Measurements from ENCODE around the gene PIAS1. TPM values are rescaled to one million over a fixed set of nuclear protein-coding genes. Genes with fewer than 3 reads are reported as not detected.
A peak's percentile ranks its signal among the peaks of the same experiment; 100 is the strongest.
"Not testable (repeated sequence)": the region's sequence is repeated elsewhere in the genome, so short reads cannot be mapped to it uniquely, and the experiment has no call there.

Gene PIAS1
- total RNA-seq, 2 donors from 2014 or later, result 43.1 to 59.2 TPM

GRCh38 chr15:68220967-68221366 lies 166.9 kb downstream of the PIAS1 start:
- DNase-seq (ENCODE audit: low spot score), result peak; percentile 38
- intact Hi-C loops (cut with DNase I), result no loop called here

DNA sequence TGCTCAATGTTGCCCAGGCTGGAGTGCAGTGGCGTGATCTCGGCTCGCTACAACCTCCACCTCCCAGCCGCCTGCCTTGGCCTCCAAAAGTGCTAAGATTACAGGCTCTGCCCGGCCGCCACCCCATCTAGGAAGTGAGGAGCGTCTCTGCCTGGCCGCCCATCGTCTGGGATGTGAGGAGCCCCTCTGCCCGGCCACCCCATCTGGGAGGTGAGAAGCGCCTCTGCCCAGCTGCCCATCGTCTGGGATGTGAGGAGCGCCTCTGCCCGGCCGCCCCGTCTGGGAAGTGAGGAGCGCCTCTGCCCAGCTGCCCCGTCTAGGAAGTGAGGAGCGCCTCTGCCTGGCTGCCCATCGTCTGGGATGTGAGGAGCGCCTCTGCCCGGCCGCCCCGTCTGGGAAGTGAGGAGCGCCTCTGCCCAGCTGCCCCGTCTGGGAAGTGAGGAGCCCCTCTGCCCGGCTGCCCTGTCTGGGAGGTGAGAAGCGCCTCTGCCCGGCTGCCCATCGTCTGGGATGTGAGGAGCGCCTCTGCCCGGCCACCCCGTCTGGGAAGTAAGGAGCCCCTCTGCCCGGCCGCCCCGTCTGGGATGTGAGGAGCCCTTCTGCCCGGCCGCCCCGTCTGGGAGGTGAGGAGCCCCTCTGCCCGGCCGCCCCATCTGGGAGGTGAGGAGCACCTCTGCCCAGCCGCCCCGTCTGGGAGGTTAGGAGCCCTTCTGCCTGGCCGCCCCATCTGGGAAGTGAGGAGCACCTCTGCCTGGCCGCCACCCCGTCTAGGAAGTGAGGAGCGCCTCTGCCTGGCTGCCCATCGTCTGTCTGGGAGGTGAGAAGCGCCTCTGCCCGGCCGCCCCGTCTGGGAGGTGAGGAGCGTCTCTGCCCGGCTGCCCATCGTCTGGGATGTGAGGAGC lies 167.7 kb downstream of the PIAS1 start:
- DNase-seq (ENCODE audit: low spot score), result peak; percentile 61
- intact Hi-C loops (cut with DNase I), result not testable (repeated sequence)

DNA sequence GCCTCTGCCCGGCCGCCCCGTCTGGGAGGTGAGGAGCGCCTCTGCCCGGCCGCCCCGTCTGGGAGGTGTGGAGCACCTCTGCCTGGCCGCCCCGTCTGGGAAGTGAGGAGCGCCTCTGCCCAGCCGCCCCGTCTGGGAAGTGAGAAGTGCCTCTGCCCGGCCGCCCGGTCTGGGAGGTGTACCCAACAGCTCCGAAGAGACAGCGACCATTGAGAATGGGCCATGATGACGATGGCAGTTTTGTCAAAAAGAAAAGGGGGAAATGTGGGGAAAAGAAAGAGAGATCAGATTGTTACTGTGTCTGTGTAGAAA lies 168.3 kb downstream of the PIAS1 start:
- DNase-seq (ENCODE audit: low spot score), result peak; percentile 60
- intact Hi-C loops (cut with DNase I), result not testable (repeated sequence)

- intact Hi-C loops (cut with DNase I), result no loop called here
- DNase-seq (ENCODE audit: low spot score), result peak; percentile 40
Measured at GRCh38 chr15:68223171-68223570, 169.1 kb downstream of the PIAS1 start.

DNA sequence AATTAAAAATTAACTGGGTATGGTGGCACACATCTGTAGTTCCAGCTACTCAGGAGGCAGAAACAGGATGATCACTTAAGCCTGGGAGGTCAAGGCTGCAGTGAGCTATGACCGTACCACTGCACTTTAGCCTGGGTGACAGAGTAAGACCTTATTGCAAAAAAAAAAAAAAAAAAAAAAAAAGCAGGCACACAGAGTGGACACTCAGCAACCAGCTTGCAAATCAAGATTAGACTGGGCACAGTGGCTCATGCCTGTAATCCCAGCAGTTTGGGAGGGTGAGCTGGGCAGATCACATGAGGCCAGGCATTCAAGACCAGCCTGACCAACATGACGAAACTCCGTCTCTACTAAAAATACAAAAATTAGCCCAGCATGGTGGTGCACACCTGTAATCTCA lies 170.0 kb downstream of the PIAS1 start:
- intact Hi-C loops (cut with DNase I), result no loop called here
- DNase-seq (ENCODE audit: low spot score), result no peak

GRCh38 chr15:68224546-68225250 lies 170.6 kb downstream of the PIAS1 start:
- intact Hi-C loops (cut with DNase I), result no loop called here
- DNase-seq (ENCODE audit: low spot score), result peak; percentile 26

GRCh38 chr15:68225442-68225841 lies 171.3 kb downstream of the PIAS1 start:
- intact Hi-C loops (cut with DNase I); DNase-seq (ENCODE audit: low spot score): not testable (repeated sequence)

DNA sequence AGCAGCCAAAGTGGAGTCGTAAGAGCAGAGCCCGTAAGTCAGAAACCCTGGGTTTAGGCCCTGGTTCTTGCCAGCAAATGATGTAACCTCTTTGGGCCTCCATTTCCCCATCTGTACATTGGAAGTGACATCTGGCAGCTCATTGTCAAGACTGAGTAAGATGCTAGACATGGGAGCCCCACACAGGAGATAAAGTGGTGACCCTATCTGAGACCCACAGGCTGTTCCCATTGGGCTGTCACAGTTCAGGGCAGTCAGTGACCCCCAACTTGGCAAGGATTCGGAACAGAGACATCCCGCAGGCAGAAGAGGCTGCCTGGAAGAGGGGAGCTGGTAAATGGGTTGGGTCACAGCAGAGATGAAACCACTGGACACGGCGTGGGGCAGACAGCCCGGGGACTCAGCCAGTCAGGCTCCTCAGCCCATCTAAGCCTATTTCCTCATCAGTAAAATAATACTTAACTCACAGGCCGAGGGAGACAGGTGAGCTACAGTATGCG lies 173.6 kb downstream of the PIAS1 start:
- intact Hi-C loops (cut with DNase I), result no loop called here

GRCh38 chr15:68228143-68228970 lies 174.2 kb downstream of the PIAS1 start:
- DNase-seq (ENCODE audit: low spot score), result peak; percentile 24
- intact Hi-C loops (cut with DNase I), result no loop called here

More for the DNA sequence above, 173.6 kb downstream of the PIAS1 start:
- peak; percentile 35 for DNase-seq (ENCODE audit: low spot score)

DNA sequence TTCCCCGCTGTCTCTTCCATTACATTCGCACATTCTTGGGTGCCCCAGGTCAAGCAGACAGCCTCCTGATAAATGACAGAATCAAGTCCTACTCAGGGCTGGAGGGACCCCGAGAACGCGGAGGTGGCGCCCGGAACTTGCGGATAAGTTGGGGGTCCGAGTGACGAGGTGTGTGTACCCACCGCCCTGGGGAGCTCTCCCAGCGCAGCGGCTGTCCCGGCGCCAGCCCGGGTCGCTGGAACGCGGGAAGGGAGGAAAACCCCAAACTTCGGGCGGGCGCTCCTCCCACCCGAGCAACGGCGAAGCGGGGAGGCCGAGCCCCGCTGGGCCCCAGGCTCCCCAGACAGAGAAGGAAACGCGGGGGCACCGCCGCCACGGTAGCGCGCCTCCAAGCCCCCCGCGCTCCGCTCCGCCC lies 174.9 kb downstream of the PIAS1 start:
- intact Hi-C loops (cut with DNase I), result no loop called here
- DNase-seq (ENCODE audit: low spot score), result peak; percentile 82

GRCh38 chr15:68229386-68230156 lies 175.5 kb downstream of the PIAS1 start, which contains the start of gene CLN6:
TSS of gene CLN6 (minus strand) at chr15:68229728. CDS start at chr15:68229584, 144 bp downstream.
- peak; percentile 94 for DNase-seq (ENCODE audit: low spot score)
- intact Hi-C loops (cut with DNase I), result no loop called here

- intact Hi-C loops (cut with DNase I), result no loop called here
- DNase-seq (ENCODE audit: low spot score), result peak; percentile 64
Measured at GRCh38 chr15:68230157-68231100, 176.3 kb downstream of the PIAS1 start.

GRCh38 chr15:68231102-68231818 lies 177.1 kb downstream of the PIAS1 start:
- intact Hi-C loops (cut with DNase I), result no loop called here
- peak; percentile 45 for DNase-seq (ENCODE audit: low spot score)

DNA sequence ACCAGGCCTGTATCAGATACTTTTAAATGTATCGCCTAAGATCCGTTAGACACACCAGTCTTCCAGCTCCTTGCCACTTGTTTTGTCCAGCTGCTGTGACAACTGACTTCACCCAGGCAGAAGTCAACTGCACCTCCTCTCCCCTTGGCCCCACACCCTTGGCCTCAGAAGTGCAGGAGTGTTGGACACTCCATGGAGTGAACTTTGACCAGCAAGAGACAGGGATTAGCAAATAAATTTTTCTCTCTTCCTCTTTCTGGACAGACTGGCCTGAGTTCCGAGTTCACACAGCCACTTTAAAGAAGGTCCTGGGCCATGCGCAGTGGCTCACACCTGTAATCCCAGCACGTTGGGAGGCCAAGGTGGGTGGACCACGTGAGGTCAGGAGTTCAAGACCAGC lies 178.3 kb downstream of the PIAS1 start:
- DNase-seq (ENCODE audit: low spot score), result no peak
- intact Hi-C loops (cut with DNase I), result no loop called here

- DNase-seq (ENCODE audit: low spot score), result peak; percentile 75
- intact Hi-C loops (cut with DNase I), result no loop called here
Measured at GRCh38 chr15:68232937-68233336, 178.8 kb downstream of the PIAS1 start.

GRCh38 chr15:68234060-68234459 lies 179.9 kb downstream of the PIAS1 start:
- peak; percentile 62 for DNase-seq (ENCODE audit: low spot score)
- intact Hi-C loops (cut with DNase I), result no loop called here

DNA sequence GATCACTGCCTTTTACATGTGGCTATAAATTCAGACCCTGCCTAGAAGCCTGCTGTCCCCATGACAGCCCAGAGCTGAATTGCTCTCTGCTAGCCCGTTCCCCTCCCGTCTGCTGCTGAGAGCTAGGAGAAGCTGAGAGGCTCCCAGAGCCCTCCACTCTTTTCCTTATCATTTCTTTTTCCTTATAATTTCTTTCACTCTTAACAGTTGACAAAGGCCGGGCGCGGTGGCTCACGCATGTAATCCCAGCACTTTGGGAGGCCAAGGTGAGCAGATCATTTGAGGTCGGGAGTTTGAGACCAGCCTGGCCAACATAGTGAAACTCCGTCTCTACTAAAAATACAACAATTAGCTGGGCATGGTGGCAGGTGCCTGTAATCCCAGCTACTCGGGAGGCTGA lies 180.4 kb downstream of the PIAS1 start:
- DNase-seq (ENCODE audit: low spot score); intact Hi-C loops (cut with DNase I): not testable (repeated sequence)
